ENCODE results near the gene CENPA. TPM values are rescaled to one million over a fixed set of nuclear protein-coding genes. Genes with fewer than 3 reads are reported as not detected.

CENPA gene
- total RNA-seq, 5 donors from 2014 or later (not counting 1 experiment from before 2014, with no cell fraction given): 0.30 to 1.9 (median 0.76) TPM

DNA sequence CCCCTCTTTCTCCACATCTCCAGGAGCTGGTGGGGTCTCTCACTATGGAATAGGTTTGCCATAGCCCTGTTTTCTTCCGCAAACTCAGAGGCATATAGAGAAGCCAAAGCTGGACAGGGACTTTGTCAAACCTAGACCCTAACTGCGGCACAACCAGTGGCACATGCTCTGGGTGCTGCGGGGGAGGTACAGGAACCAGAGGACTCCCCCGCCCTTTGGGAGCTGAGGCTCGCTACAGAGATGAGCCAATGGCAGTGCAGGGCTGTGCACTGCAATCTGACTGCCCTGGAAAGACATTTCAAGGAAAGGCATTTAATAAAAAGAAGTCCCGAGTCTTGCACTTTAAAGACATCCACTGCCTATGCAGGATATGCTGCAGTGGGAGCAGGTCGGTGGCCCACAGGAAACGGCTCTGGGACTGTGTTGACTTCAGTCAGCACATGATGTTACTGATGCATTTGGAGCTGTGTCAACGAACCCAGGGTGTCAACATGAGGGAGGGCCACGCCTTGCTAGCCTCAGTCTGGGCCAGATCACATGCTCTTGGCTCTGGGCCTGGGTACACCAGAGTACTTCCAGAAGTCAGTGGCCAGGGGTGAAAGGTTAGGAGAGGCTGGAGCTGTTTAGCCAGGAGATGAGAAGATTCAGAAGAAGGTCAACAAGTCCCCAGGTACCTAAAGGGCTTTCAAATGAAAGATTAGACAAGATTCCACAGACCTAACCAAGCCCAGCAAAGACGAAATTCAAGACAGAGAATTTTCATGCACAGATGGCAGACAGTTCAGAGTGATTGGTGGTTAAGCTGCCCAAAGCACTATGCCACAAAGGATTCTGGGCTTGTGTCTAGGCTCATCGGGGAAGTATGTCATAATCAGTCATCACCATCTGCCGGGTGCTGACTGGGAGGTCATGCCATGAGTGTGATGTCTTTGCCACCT is 13.5 kb upstream of the CENPA start:
- no peak overlapping the region for H3K4me3 ChIP-seq (ENCODE audit: control insufficient read depth in 1 of 2, extremely low read depth in 1 of 2, low read length in 1 of 2)

DNA sequence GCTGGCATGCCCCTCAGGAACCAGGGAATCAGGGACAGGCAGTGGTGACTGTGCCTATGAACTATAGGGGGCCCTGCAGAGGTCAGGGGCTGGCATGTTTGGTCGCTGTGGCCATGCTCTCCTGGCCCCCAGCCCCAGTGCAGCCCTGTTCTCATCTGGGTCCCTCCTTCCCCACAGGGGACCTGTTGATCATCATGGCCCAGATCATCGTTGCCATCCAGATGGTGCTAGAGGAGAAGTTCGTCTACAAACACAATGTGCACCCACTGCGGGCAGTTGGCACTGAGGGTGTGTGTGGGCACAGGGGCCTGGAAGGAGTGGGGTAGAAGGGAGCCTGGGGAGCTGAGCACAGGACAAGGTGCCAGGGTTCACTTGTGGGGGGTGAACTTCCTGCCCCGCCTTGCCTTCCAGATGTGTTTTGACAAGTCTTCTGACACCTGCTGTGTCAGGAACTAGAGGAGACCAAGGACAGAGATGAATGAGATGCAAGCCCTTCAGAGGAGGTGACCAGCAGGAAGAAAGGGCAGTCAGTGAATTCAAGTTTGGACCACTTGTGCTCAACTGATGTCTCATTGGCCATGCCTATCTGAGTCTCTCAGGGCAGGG is 9.6 kb upstream of the CENPA start:
- ATAC-seq (replicated peaks in 1 of 4): no peak
- H3K27me3 Mint-ChIP-seq: no peaks in the 10 kb centered on the region
- 96% methylated on average over 3 of the region's 5 CpGs for WGBS (ENCODE audit: insufficient coverage)
- CTCF ChIA-PET: no interaction called here
- Histone ChIP-seq H3K27me3 (replicated peaks in 1 of 2; ENCODE audit: control insufficient read depth in 2 of 2, extremely low read depth in 1 of 2, insufficient read depth in 2 of 2, low read length in 1 of 2) (no peaks in the 10 kb centered on the region), H3K27ac (ENCODE audit: low read length) (no peak overlapping the region), H3K4me3 (ENCODE audit: control insufficient read depth in 1 of 2, extremely low read depth in 1 of 2, low read length in 1 of 2) (no peak overlapping the region), H3K36me3 (ENCODE audit: control insufficient read depth in 2 of 2, extremely low read depth in 1 of 2, insufficient read depth in 1 of 2, low read length in 1 of 2) (peaks cover 18 to 69% of the 10 kb centered on the region in 2 donors), H3K4me1 (ENCODE audit: control insufficient read depth in 1 of 2, extremely low read depth in 1 of 2, insufficient read depth in 2 of 2, low read length in 2 of 2) (peaks cover 8 to 29% of the 10 kb centered on the region in 2 experiments), H3K9me3 (no peaks in the 10 kb centered on the region)
- H3K27ac Mint-ChIP-seq: peak overlapping the region in 1 of 2 donors; percentile 12
- POLR2A ChIA-PET: no interaction called here
- no peaks in the 10 kb centered on the region for H3K9me3 Mint-ChIP-seq
- no peak overlapping the region for H3K4me3 Mint-ChIP-seq
- DNase-seq: no peak
- peaks cover 36% of the 10 kb centered on the region for H3K36me3 Mint-ChIP-seq
- peaks cover 17 to 25% (median 20%) of the 10 kb centered on the region in 3 donors for H3K4me1 Mint-ChIP-seq

More for the DNA sequence above, 13.5 kb upstream of the CENPA start:
- no peaks in the 10 kb centered on the region for H3K9me3 Mint-ChIP-seq
- Histone ChIP-seq H3K27ac (ENCODE audit: low read length) (peak overlapping the region; percentile 51), H3K4me1 (ENCODE audit: control insufficient read depth in 1 of 2, extremely low read depth in 1 of 2, insufficient read depth in 2 of 2, low read length in 2 of 2) (peaks cover 8 to 66% of the 10 kb centered on the region in 2 experiments), H3K36me3 (ENCODE audit: control insufficient read depth in 2 of 2, extremely low read depth in 1 of 2, insufficient read depth in 1 of 2, low read length in 1 of 2) (peaks cover 19 to 37% of the 10 kb centered on the region in 2 donors), H3K9me3 (no peaks in the 10 kb centered on the region), H3K27me3 (replicated peaks in 1 of 2; ENCODE audit: control insufficient read depth in 2 of 2, extremely low read depth in 1 of 2, insufficient read depth in 2 of 2, low read length in 1 of 2) (no peaks in the 10 kb centered on the region)
- H3K36me3 Mint-ChIP-seq: peaks cover 15% of the 10 kb centered on the region
- DNase-seq (peak in 33 of 35 experiments; percentile 25 to 79 (median 55)), ATAC-seq (replicated peaks in 1 of 4) (peak; percentile 85 to 91 (median 87))
- peaks cover 36 to 50% (median 47%) of the 10 kb centered on the region in 3 donors for H3K4me1 Mint-ChIP-seq
- no peaks in the 10 kb centered on the region for H3K27me3 Mint-ChIP-seq
- CTCF ChIA-PET: interaction anchor here in 1 of 2 donors (0.9 kb wide), 1 partner anchor 168 kb away, joined by 3 read pairs; no protein-coding TSS in a partner anchor
- peak overlapping the region; percentile 93 to 94 for H3K27ac Mint-ChIP-seq
- 42% methylated on average over 10 of the region's 13 CpGs for WGBS (ENCODE audit: insufficient coverage)
- POLR2A ChIA-PET: interaction anchor here in 1 of 2 donors (0.6 kb wide), 1 partner anchor 9 kb away, joined by 7 read pairs; no protein-coding TSS in a partner anchor
- peak overlapping the region in 2 of 3 donors; percentile 1 to 53 for H3K4me3 Mint-ChIP-seq

DNA sequence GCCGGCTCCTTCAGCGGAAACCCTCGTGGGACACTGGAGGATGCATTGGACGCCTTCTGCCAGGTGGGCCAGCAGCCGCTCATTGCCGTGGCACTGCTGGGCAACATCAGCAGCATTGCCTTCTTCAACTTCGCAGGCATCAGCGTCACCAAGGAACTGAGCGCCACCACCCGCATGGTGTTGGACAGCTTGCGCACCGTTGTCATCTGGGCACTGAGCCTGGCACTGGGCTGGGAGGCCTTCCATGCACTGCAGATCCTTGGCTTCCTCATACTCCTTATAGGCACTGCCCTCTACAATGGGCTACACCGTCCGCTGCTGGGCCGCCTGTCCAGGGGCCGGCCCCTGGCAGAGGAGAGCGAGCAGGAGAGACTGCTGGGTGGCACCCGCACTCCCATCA is 7.8 kb upstream of the CENPA start:
- peaks cover 0 to 7% (median 3%) of the 10 kb centered on the region in 3 donors for H3K4me1 Mint-ChIP-seq
- H3K9me3 Mint-ChIP-seq: no peaks in the 10 kb centered on the region
- H3K27ac Mint-ChIP-seq: no peak overlapping the region
- no peak overlapping the region for H3K4me3 Mint-ChIP-seq
- H3K36me3 Mint-ChIP-seq: peaks cover 39% of the 10 kb centered on the region
- POLR2A ChIA-PET: interaction anchor here in 1 of 2 donors (0.6 kb wide), 2 partner anchors 10 to 615 kb away, joined by 3 to 4 read pairs; no protein-coding TSS in a partner anchor
- ATAC-seq (replicated peaks in 1 of 4) (peak in 1 of 4 experiments; percentile 12), DNase-seq (no peak)
- Histone ChIP-seq H3K36me3 (ENCODE audit: control insufficient read depth in 2 of 2, extremely low read depth in 1 of 2, insufficient read depth in 1 of 2, low read length in 1 of 2) (peaks cover 18 to 70% of the 10 kb centered on the region in 2 donors), H3K9me3 (no peaks in the 10 kb centered on the region), H3K4me1 (ENCODE audit: control insufficient read depth in 1 of 2, extremely low read depth in 1 of 2, insufficient read depth in 2 of 2, low read length in 2 of 2) (peaks cover 0 to 11% of the 10 kb centered on the region in 2 experiments), H3K27ac (ENCODE audit: low read length) (no peak overlapping the region), H3K4me3 (ENCODE audit: control insufficient read depth in 1 of 2, extremely low read depth in 1 of 2, low read length in 1 of 2) (no peak overlapping the region), H3K27me3 (replicated peaks in 1 of 2; ENCODE audit: control insufficient read depth in 2 of 2, extremely low read depth in 1 of 2, insufficient read depth in 2 of 2, low read length in 1 of 2) (no peaks in the 10 kb centered on the region)
- no peaks in the 10 kb centered on the region for H3K27me3 Mint-ChIP-seq
- CTCF ChIA-PET: no interaction called here
- WGBS (ENCODE audit: insufficient coverage): 95% methylated on average over 18 of the region's 18 CpGs

DNA sequence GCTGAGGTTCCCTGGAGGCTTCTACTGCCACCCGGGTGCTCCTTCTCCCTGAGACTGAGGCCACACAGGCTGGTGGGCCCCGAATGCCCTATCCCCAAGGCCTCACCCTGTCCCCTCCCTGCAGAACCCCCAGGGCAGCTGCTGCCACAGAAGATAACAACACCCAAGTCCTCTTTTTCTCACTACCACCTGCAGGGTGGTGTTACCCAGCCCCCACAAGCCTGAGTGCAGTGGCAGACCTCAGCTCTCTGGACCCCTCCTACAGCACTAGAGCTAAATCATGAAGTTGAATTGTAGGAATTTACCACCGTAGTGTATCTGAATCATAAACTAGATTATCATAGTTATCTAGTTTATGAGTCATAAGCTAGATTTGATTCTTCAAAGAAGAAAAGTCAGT is 7.3 kb upstream of the CENPA start:
- ATAC-seq (replicated peaks in 1 of 4): no peak
- Histone ChIP-seq H3K27ac (ENCODE audit: low read length) (no peak overlapping the region), H3K36me3 (ENCODE audit: control insufficient read depth in 2 of 2, extremely low read depth in 1 of 2, insufficient read depth in 1 of 2, low read length in 1 of 2) (peaks cover 18 to 70% of the 10 kb centered on the region in 2 donors), H3K27me3 (replicated peaks in 1 of 2; ENCODE audit: control insufficient read depth in 2 of 2, extremely low read depth in 1 of 2, insufficient read depth in 2 of 2, low read length in 1 of 2) (no peaks in the 10 kb centered on the region), H3K4me3 (ENCODE audit: control insufficient read depth in 1 of 2, extremely low read depth in 1 of 2, low read length in 1 of 2) (no peak overlapping the region), H3K4me1 (ENCODE audit: control insufficient read depth in 1 of 2, extremely low read depth in 1 of 2, insufficient read depth in 2 of 2, low read length in 2 of 2) (peaks cover 0 to 10% of the 10 kb centered on the region in 2 experiments), H3K9me3 (no peaks in the 10 kb centered on the region)
- no peak overlapping the region for H3K27ac Mint-ChIP-seq
- H3K9me3 Mint-ChIP-seq: no peaks in the 10 kb centered on the region
- H3K36me3 Mint-ChIP-seq: peaks cover 39% of the 10 kb centered on the region
- POLR2A ChIA-PET: interaction anchor here in 1 of 2 donors (0.6 kb wide), 1 partner anchor 614 kb away, joined by 4 read pairs; no protein-coding TSS in a partner anchor
- no peak overlapping the region for H3K4me3 Mint-ChIP-seq
- DNase-seq: no peak
- no peaks in the 10 kb centered on the region for H3K27me3 Mint-ChIP-seq
- CTCF ChIA-PET: no interaction called here
- no CpG with 5 or more reads among the region's 3 CpGs for WGBS (ENCODE audit: insufficient coverage)
- peaks cover 0 to 7% (median 3%) of the 10 kb centered on the region in 3 donors for H3K4me1 Mint-ChIP-seq

DNA sequence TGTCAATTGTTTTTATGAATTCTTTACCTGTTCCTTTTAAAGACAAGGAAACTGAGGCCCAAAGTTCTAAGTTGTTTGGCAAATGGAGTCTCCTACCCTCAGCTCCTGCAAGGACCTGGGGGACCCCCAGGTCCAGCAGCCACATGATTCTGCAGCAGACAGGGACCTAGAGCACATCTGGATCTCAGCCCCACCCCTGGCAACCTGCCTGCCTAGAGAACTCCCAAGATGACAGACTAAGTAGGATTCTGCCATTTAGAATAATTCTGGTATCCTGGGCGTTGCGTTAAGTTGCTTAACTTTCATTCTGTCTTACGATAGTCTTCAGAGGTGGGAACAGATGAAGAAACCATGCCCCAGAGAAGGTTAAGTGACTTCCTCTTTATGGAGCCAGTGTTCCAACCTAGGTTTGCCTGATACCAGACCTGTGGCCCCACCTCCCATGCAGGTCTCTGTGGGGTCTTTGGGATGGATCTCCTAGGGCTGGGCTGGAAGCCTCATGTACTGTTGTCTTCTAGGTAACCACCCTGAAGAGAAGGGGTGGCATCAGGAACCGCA is 5.6 kb upstream of the CENPA start:
- Histone ChIP-seq H3K4me1 (ENCODE audit: control insufficient read depth in 1 of 2, extremely low read depth in 1 of 2, insufficient read depth in 2 of 2, low read length in 2 of 2) (peaks cover 2 to 15% of the 10 kb centered on the region in 2 experiments), H3K27ac (ENCODE audit: low read length) (no peak overlapping the region), H3K27me3 (replicated peaks in 1 of 2; ENCODE audit: control insufficient read depth in 2 of 2, extremely low read depth in 1 of 2, insufficient read depth in 2 of 2, low read length in 1 of 2) (no peaks in the 10 kb centered on the region), H3K9me3 (no peaks in the 10 kb centered on the region), H3K4me3 (ENCODE audit: control insufficient read depth in 1 of 2, extremely low read depth in 1 of 2, low read length in 1 of 2) (no peak overlapping the region), H3K36me3 (ENCODE audit: control insufficient read depth in 2 of 2, extremely low read depth in 1 of 2, insufficient read depth in 1 of 2, low read length in 1 of 2) (peaks cover 7 to 53% of the 10 kb centered on the region in 2 donors)
- DNase-seq (no peak), ATAC-seq (replicated peaks in 1 of 4) (no peak)
- Mint-ChIP-seq H3K27ac (no peak overlapping the region), H3K36me3 (peaks cover 36% of the 10 kb centered on the region), H3K27me3 (no peaks in the 10 kb centered on the region), H3K4me3 (no peak overlapping the region), H3K4me1 (peaks cover 3 to 9% (median 7%) of the 10 kb centered on the region in 3 donors), H3K9me3 (no peaks in the 10 kb centered on the region)
- ChIA-PET CTCF (interaction anchor here in 1 of 2 donors (0.7 kb wide), 1 partner anchor 532 kb away, joined by 8 read pairs; no protein-coding TSS in a partner anchor), POLR2A (interaction anchor here in 1 of 2 donors (0.6 kb wide), 1 partner anchor 529 kb away, joined by 4 read pairs; no protein-coding TSS in a partner anchor)
- 95% methylated on average over 4 of the region's 4 CpGs for WGBS (ENCODE audit: insufficient coverage)
